Measurements from ENCODE around the gene RASAL2.
"Not testable (repeated sequence)": the region's sequence is repeated elsewhere in the genome, so short reads cannot be mapped to it uniquely, and the experiment has no call there.

Gene RASAL2

GRCh38 chr1:178390280-178390679, 296.4 kb downstream of the RASAL2 start:
- not testable (repeated sequence) for H3K4me3 Mint-ChIP-seq; H3K36me3 Mint-ChIP-seq; H3K9me3 Mint-ChIP-seq; H3K4me1 Mint-ChIP-seq; H3K27ac Mint-ChIP-seq; DNase-seq (ENCODE audit: low spot score in 2 of 2); ATAC-seq

GRCh38 chr1:178393370-178393769, 299.5 kb downstream of the RASAL2 start:
- H3K36me3 Mint-ChIP-seq: no peaks in the 10 kb centered on the region
- ATAC-seq (no peak), DNase-seq (ENCODE audit: low spot score in 2 of 2) (no peak)
- no peaks in the 10 kb centered on the region for H3K4me1 Mint-ChIP-seq
- no peak overlapping the region for H3K4me3 Mint-ChIP-seq
- H3K27ac Mint-ChIP-seq: no peak overlapping the region
- H3K9me3 Mint-ChIP-seq: no peaks in the 10 kb centered on the region

GRCh38 chr1:178396789-178397188, 302.9 kb downstream of the RASAL2 start:
- ATAC-seq: no peak
- Mint-ChIP-seq H3K4me1 (no peaks in the 10 kb centered on the region), H3K4me3 (no peak overlapping the region), H3K27ac (no peak overlapping the region), H3K36me3 (no peaks in the 10 kb centered on the region), H3K9me3 (peaks cover 4% of the 10 kb centered on the region)
- DNase-seq (ENCODE audit: low spot score in 2 of 2): no peak

- DNase-seq (ENCODE audit: low spot score in 2 of 2) (no peak), ATAC-seq (no peak)
- peaks cover 4% of the 10 kb centered on the region for H3K9me3 Mint-ChIP-seq
- H3K4me3 Mint-ChIP-seq: no peak overlapping the region
- H3K36me3 Mint-ChIP-seq: no peaks in the 10 kb centered on the region
- no peaks in the 10 kb centered on the region for H3K4me1 Mint-ChIP-seq
- no peak overlapping the region for H3K27ac Mint-ChIP-seq
These were observed 303.8 kb downstream of the RASAL2 start for GRCh38 chr1:178397678-178398077.

- H3K9me3 Mint-ChIP-seq: peaks cover 4% of the 10 kb centered on the region
- no peaks in the 10 kb centered on the region for H3K36me3 Mint-ChIP-seq
- ATAC-seq: no peak
- no peaks in the 10 kb centered on the region for H3K4me1 Mint-ChIP-seq
- DNase-seq (ENCODE audit: low spot score in 2 of 2): no peak
- H3K27ac Mint-ChIP-seq: no peak overlapping the region
- no peak overlapping the region for H3K4me3 Mint-ChIP-seq
These were observed 305.3 kb downstream of the RASAL2 start for GRCh38 chr1:178399177-178399728.

- Mint-ChIP-seq H3K4me1 (no peaks in the 10 kb centered on the region), H3K27ac (no peak overlapping the region), H3K36me3 (no peaks in the 10 kb centered on the region), H3K4me3 (no peak overlapping the region), H3K9me3 (peaks cover 2% of the 10 kb centered on the region)
- ATAC-seq (no peak), DNase-seq (ENCODE audit: low spot score in 2 of 2) (no peak)
These were observed 311.2 kb downstream of the RASAL2 start for GRCh38 chr1:178405137-178405536.

GRCh38 chr1:178407215-178407614, 313.3 kb downstream of the RASAL2 start:
- ATAC-seq (no peak), DNase-seq (ENCODE audit: low spot score in 2 of 2) (no peak)
- no peak overlapping the region for H3K27ac Mint-ChIP-seq
- no peak overlapping the region for H3K4me3 Mint-ChIP-seq
- H3K36me3 Mint-ChIP-seq: no peaks in the 10 kb centered on the region
- peaks cover 7% of the 10 kb centered on the region for H3K9me3 Mint-ChIP-seq
- no peaks in the 10 kb centered on the region for H3K4me1 Mint-ChIP-seq

- Mint-ChIP-seq H3K4me3 (no peak overlapping the region), H3K36me3 (no peaks in the 10 kb centered on the region), H3K4me1 (no peaks in the 10 kb centered on the region), H3K27ac (no peak overlapping the region), H3K9me3 (peaks cover 7% of the 10 kb centered on the region)
- no peak for ATAC-seq
- DNase-seq (ENCODE audit: low spot score in 2 of 2): no peak
These were observed 313.8 kb downstream of the RASAL2 start for GRCh38 chr1:178407655-178408054.

GRCh38 chr1:178408871-178409270, 315.0 kb downstream of the RASAL2 start:
- H3K4me3 Mint-ChIP-seq: no peak overlapping the region
- ATAC-seq (no peak), DNase-seq (ENCODE audit: low spot score in 2 of 2) (no peak)
- H3K4me1 Mint-ChIP-seq: no peaks in the 10 kb centered on the region
- H3K36me3 Mint-ChIP-seq: no peaks in the 10 kb centered on the region
- H3K9me3 Mint-ChIP-seq: peaks cover 13% of the 10 kb centered on the region
- H3K27ac Mint-ChIP-seq: no peak overlapping the region

GRCh38 chr1:178409541-178409940, 315.6 kb downstream of the RASAL2 start:
- no peak overlapping the region for H3K4me3 Mint-ChIP-seq
- peaks cover 13% of the 10 kb centered on the region for H3K9me3 Mint-ChIP-seq
- DNase-seq (ENCODE audit: low spot score in 2 of 2) (no peak), ATAC-seq (no peak)
- no peaks in the 10 kb centered on the region for H3K36me3 Mint-ChIP-seq
- no peak overlapping the region for H3K27ac Mint-ChIP-seq
- H3K4me1 Mint-ChIP-seq: no peaks in the 10 kb centered on the region

GRCh38 chr1:178411756-178412399, 318.0 kb downstream of the RASAL2 start:
- Mint-ChIP-seq H3K27ac (no peak overlapping the region), H3K4me1 (no peaks in the 10 kb centered on the region), H3K9me3 (peaks cover 17% of the 10 kb centered on the region), H3K4me3 (no peak overlapping the region), H3K36me3 (no peaks in the 10 kb centered on the region)
- DNase-seq (ENCODE audit: low spot score in 2 of 2) (no peak), ATAC-seq (no peak)

- Mint-ChIP-seq H3K36me3 (no peaks in the 10 kb centered on the region), H3K27ac (no peak overlapping the region), H3K9me3 (peaks cover 20% of the 10 kb centered on the region), H3K4me3 (no peak overlapping the region), H3K4me1 (no peaks in the 10 kb centered on the region)
- DNase-seq (ENCODE audit: low spot score in 2 of 2) (no peak), ATAC-seq (no peak)
These were observed 318.5 kb downstream of the RASAL2 start for GRCh38 chr1:178412400-178412770.

GRCh38 chr1:178417858-178418257, 324.0 kb downstream of the RASAL2 start:
- no peaks in the 10 kb centered on the region for H3K36me3 Mint-ChIP-seq
- no peaks in the 10 kb centered on the region for H3K4me1 Mint-ChIP-seq
- ATAC-seq (no peak), DNase-seq (ENCODE audit: low spot score in 2 of 2) (no peak)
- no peak overlapping the region for H3K27ac Mint-ChIP-seq
- no peak overlapping the region for H3K4me3 Mint-ChIP-seq
- peaks cover 11% of the 10 kb centered on the region for H3K9me3 Mint-ChIP-seq

- H3K27ac Mint-ChIP-seq: no peak overlapping the region
- no peaks in the 10 kb centered on the region for H3K4me1 Mint-ChIP-seq
- no peak overlapping the region for H3K4me3 Mint-ChIP-seq
- DNase-seq (ENCODE audit: low spot score in 2 of 2) (no peak), ATAC-seq (no peak)
- peaks cover 9% of the 10 kb centered on the region for H3K9me3 Mint-ChIP-seq
- no peaks in the 10 kb centered on the region for H3K36me3 Mint-ChIP-seq
These were observed 324.5 kb downstream of the RASAL2 start for GRCh38 chr1:178418284-178418955.

GRCh38 chr1:178434360-178434759, 340.5 kb downstream of the RASAL2 start:
- ATAC-seq: no peak
- no peak for DNase-seq (ENCODE audit: low spot score in 2 of 2)
- Mint-ChIP-seq H3K4me3 (no peak overlapping the region), H3K36me3 (no peaks in the 10 kb centered on the region), H3K4me1 (no peaks in the 10 kb centered on the region), H3K9me3 (no peaks in the 10 kb centered on the region), H3K27ac (no peak overlapping the region)

GRCh38 chr1:178434899-178435435, 341.1 kb downstream of the RASAL2 start:
- Mint-ChIP-seq H3K4me1 (no peaks in the 10 kb centered on the region), H3K27ac (no peak overlapping the region), H3K36me3 (no peaks in the 10 kb centered on the region), H3K4me3 (no peak overlapping the region), H3K9me3 (no peaks in the 10 kb centered on the region)
- no peak for DNase-seq (ENCODE audit: low spot score in 2 of 2)
- ATAC-seq: no peak

Data from stimulated activated effector memory CD8-positive, alpha-beta T cell treated with anti-CD3 and anti-CD28 coated beads, Interleukin-12 subunit alpha, Interleukin-12 subunit beta, amount 100 ng/mL, for 72 hours (primary cell).